H1 (cell line): ENCODE results near the gene MPRIP. TPM values are rescaled to one million over a fixed set of nuclear protein-coding genes. Genes with fewer than 3 reads are reported as not detected.

Experiments used
- CTCF ChIA-PET: fragments of 300-600 bp; sonication (Branson Sonifier 250); formaldehyde crosslinking; loops from one replicate; lab custom pipeline; 2021; ENCODE audit not compliant: partially characterized antibody; lab: Charles Lee
- POLR2A ChIA-PET: fragments of 300-600 bp; sonication (Branson Sonifier 250); formaldehyde crosslinking; loops from one replicate; lab custom pipeline; 2021; ENCODE audit warnings: inconsistent platforms; ENCODE audit not compliant: partially characterized antibody; lab: Charles Lee
- DNase-seq, 2 experiments: peaks; one replicate each; pipeline versions ENCODE4 v3.0.0 to v3.0.0-alpha.2; 2010 to 2022; ENCODE audit warnings: low spot score in 2 of 2, low read depth in 1 of 2, mixed read lengths in 1 of 2
- FAIRE-seq: peaks from 2 replicates; lab custom pipeline; 2011; peaks lifted over from hg19 to GRCh38; lab: Jason Lieb, UNC
- H2AFZ ChIP-seq: 2 replicates; pipeline ENCODE4 v1.8.1; 2012; ENCODE audit warnings: low read length, inconsistent platforms
- H2AK5ac ChIP-seq: 2 replicates; pipeline ENCODE4 v1.6.1; 2013; ENCODE audit warnings: low read depth, low read length
- H2BK120ac ChIP-seq: replicated peaks from 2 replicates; pipeline ENCODE3; 2013; ENCODE audit warnings: low read depth, low read length, inconsistent platforms
- H2BK12ac ChIP-seq: 2 replicates; pipeline ENCODE4 v1.6.1; 2013; ENCODE audit warnings: low read depth, low read length
- H2BK15ac ChIP-seq: 2 replicates; pipeline ENCODE4 v1.6.1; 2013; ENCODE audit warnings: low read length
- H2BK20ac ChIP-seq: 2 replicates; pipeline ENCODE4 v1.6.1; 2013; ENCODE audit warnings: low read length
- H2BK5ac ChIP-seq: 2 replicates; pipeline ENCODE4 v1.6.1; 2013; ENCODE audit warnings: low read depth, low read length
- H3K14ac ChIP-seq: 2 replicates; pipeline ENCODE4 v1.6.1; 2013; ENCODE audit warnings: inconsistent platforms; ENCODE audit not compliant: insufficient read length
- H3K18ac ChIP-seq: 2 replicates; pipeline ENCODE4 v1.6.1; 2013; ENCODE audit warnings: low read length; ENCODE audit errors: extremely low read depth
- H3K23ac ChIP-seq: 2 replicates; pipeline ENCODE4 v1.6.1; 2013; ENCODE audit warnings: inconsistent platforms; ENCODE audit not compliant: insufficient read length
- H3K23me2 ChIP-seq: 2 replicates; pipeline ENCODE4 v1.6.1; 2013; ENCODE audit warnings: low read depth, low read length
- H3K27ac ChIP-seq: 2 replicates; pipeline ENCODE4 v1.6.1; 2011; ENCODE audit warnings: low read depth, low read length, inconsistent platforms
- H3K27me3 ChIP-seq, 4 experiments: replicated peaks in 1 of 4; 1 replicate in 1 of 4; 2 replicates in 3 of 4; pipeline versions ENCODE4 v1.6.1 to v1.8.1; 2011 to 2013; ENCODE audit warnings: low read length in 3 of 4, mild to moderate bottlenecking in 3 of 4, inconsistent platforms in 2 of 4, mixed read lengths in 2 of 4, moderate library complexity in 1 of 4; ENCODE audit not compliant: control insufficient read depth in 3 of 4, insufficient read depth in 3 of 4; ENCODE audit errors: extremely low read depth in 1 of 4
- H3K36me3 ChIP-seq, 4 experiments: 2 replicates each; pipeline versions ENCODE4 v1.6.1 to v1.8.1; 2011 to 2013; ENCODE audit warnings: mild to moderate bottlenecking in 4 of 4, low read length in 3 of 4, moderate library complexity in 2 of 4, control low read depth in 1 of 4, inconsistent platforms in 1 of 4; ENCODE audit not compliant: insufficient read depth in 4 of 4, control insufficient read depth in 2 of 4
- H3K4ac ChIP-seq: replicated peaks from 2 replicates; pipeline ENCODE3; 2013; ENCODE audit warnings: low read length, low read depth, mixed read lengths, inconsistent platforms; ENCODE audit not compliant: insufficient read length
- H3K4me1 ChIP-seq, 4 experiments: replicated peaks in 1 of 4; 1 replicate in 1 of 4; 2 replicates in 3 of 4; pipeline versions ENCODE4 v1.6.1 to v1.8.1; 2011 to 2013; ENCODE audit warnings: low read length in 3 of 4, inconsistent platforms in 2 of 4, mixed read lengths in 1 of 4; ENCODE audit not compliant: insufficient read depth in 4 of 4, control insufficient read depth in 3 of 4
- H3K4me2 ChIP-seq, 2 experiments: 2 replicates each; pipeline versions ENCODE4 v1.6.1 to v1.8.1; 2011 to 2013; ENCODE audit warnings: low read depth in 2 of 2, low read length in 2 of 2, control low read depth in 1 of 2, inconsistent platforms in 1 of 2, mild to moderate bottlenecking in 1 of 2; ENCODE audit not compliant: insufficient read depth in 1 of 2
- H3K4me3 ChIP-seq, 4 experiments: fragments of 200-600, 300-600 bp in 1 of 4; sonication (generic), shearing (Covaris generic), sonication (Bioruptor Twin) in 1 of 4; 2 replicates each; pipeline versions ENCODE4 v1.5.1 to v1.8.1; 2011 to 2016; ENCODE audit warnings: low read length in 4 of 4, low read depth in 3 of 4, control low read depth in 2 of 4, inconsistent platforms in 2 of 4, mild to moderate bottlenecking in 2 of 4, mixed read lengths in 1 of 4, moderate library complexity in 1 of 4; ENCODE audit not compliant: insufficient read depth in 2 of 4; ENCODE audit errors: extremely low read depth in 1 of 4
- H3K56ac ChIP-seq: replicated peaks from 2 replicates; pipeline ENCODE3; 2013; ENCODE audit warnings: low read depth, mild to moderate bottlenecking, mixed read lengths, low read length, inconsistent platforms; ENCODE audit not compliant: insufficient read length
- H3K79me1 ChIP-seq: 2 replicates; pipeline ENCODE4 v1.6.1; 2013; ENCODE audit warnings: low read depth, low read length, control low read depth
- H3K79me2 ChIP-seq, 2 experiments: 2 replicates each; pipeline versions ENCODE4 v1.6.1 to v1.8.1; 2012 to 2013; ENCODE audit warnings: low read length in 2 of 2, mild to moderate bottlenecking in 2 of 2, inconsistent platforms in 1 of 2; ENCODE audit not compliant: insufficient read depth in 2 of 2, control insufficient read depth in 1 of 2
- H3K9ac ChIP-seq, 4 experiments: replicated peaks in 1 of 4; 1 replicate in 1 of 4; 2 replicates in 3 of 4; pipeline versions ENCODE4 v1.6.1 to v1.8.1; 2011 to 2013; ENCODE audit warnings: low read depth in 3 of 4, low read length in 3 of 4, control low read depth in 2 of 4, mild to moderate bottlenecking in 2 of 4, moderate library complexity in 2 of 4, inconsistent platforms in 1 of 4; ENCODE audit errors: extremely low read depth in 1 of 4
- H3K9me3 ChIP-seq, 2 experiments: 2 replicates each; pipeline versions ENCODE4 v1.6.1 to v1.8.1; 2012 to 2013; ENCODE audit warnings: mild to moderate bottlenecking in 2 of 2, moderate library complexity in 2 of 2, control low read depth in 1 of 2, inconsistent platforms in 1 of 2, low read depth in 1 of 2, low read length in 1 of 2, mixed read lengths in 1 of 2; ENCODE audit not compliant: insufficient read depth in 2 of 2
- H4K20me1 ChIP-seq, 2 experiments: replicated peaks in 1 of 2; 2 replicates each; pipeline versions ENCODE3 to v1.8.1; 2011 to 2013; ENCODE audit warnings: inconsistent platforms in 2 of 2, low read length in 2 of 2, mild to moderate bottlenecking in 1 of 2; ENCODE audit not compliant: insufficient read depth in 2 of 2, control insufficient read depth in 1 of 2
- H4K5ac ChIP-seq: 2 replicates; pipeline ENCODE4 v1.6.1; 2013; ENCODE audit warnings: low read length, low read depth, mixed read lengths, inconsistent platforms; ENCODE audit not compliant: insufficient read length
- H4K8ac ChIP-seq: 2 replicates; pipeline ENCODE4 v1.8.0; 2013; ENCODE audit warnings: mild to moderate bottlenecking, moderate library complexity, low read length, inconsistent platforms; ENCODE audit not compliant: insufficient read depth; ENCODE audit errors: extremely low read depth
- H4K91ac ChIP-seq: replicated peaks from 2 replicates; pipeline ENCODE3; 2013; ENCODE audit warnings: low read length, mixed read lengths, inconsistent platforms; ENCODE audit not compliant: insufficient read length
- CBX5 ChIP-seq: fragments of 300-800, 300-1000 bp; sonication (generic); IDR thresholded peaks from 2 replicates; pipeline ENCODE4 v1.7.1; 2016; ENCODE audit warnings: antibody characterized with exemption, low read length, low read depth
- CEBPB ChIP-seq: IDR thresholded peaks from 2 replicates; pipeline ENCODE4 v1.6.1; 2012; ENCODE audit warnings: low read depth, low read length
- CHD2 ChIP-seq: IDR thresholded peaks from 2 replicates; pipeline ENCODE4 v1.6.1; 2012; ENCODE audit warnings: low read length, improper control_type of control experiment
- CTBP2 ChIP-seq: IDR thresholded peaks from 2 replicates; pipeline ENCODE4 v1.7.0; 2011; ENCODE audit warnings: borderline replicate concordance, mild to moderate bottlenecking, moderate library complexity, mixed read lengths, low read length; ENCODE audit not compliant: insufficient read depth, insufficient read length
- EP300 ChIP-seq, 2 experiments: IDR thresholded peaks; 1 replicate in 1 of 2; 2 replicates in 1 of 2; pipeline ENCODE4 v1.6.1; 2011 to 2012; ENCODE audit warnings: low read depth in 2 of 2, low read length in 2 of 2, mild to moderate bottlenecking in 2 of 2, borderline replicate concordance in 1 of 2, inconsistent platforms in 1 of 2, moderate library complexity in 1 of 2
- GTF2F1 ChIP-seq: IDR thresholded peaks from 2 replicates; pipeline ENCODE4 v1.6.1; 2012; ENCODE audit warnings: low read depth, low read length, improper control_type of control experiment, borderline replicate concordance
- HDAC2 ChIP-seq, 2 experiments: fragments of 300-600 bp in 1 of 2; sonication (generic) in 1 of 2; IDR thresholded peaks; 2 replicates each; pipeline ENCODE4 v1.6.1; 2011 to 2012; ENCODE audit warnings: low read depth in 2 of 2, low read length in 2 of 2, mild to moderate bottlenecking in 2 of 2, moderate library complexity in 2 of 2, borderline replicate concordance in 1 of 2, inconsistent platforms in 1 of 2
- JUN ChIP-seq: IDR thresholded peaks from 2 replicates; pipeline ENCODE4 v1.6.1; 2011; ENCODE audit warnings: low read depth, mild to moderate bottlenecking, improper control_type of control experiment, low read length
- POLR2A ChIP-seq, 2 experiments: IDR thresholded peaks; 1 replicate in 1 of 2; 2 replicates in 1 of 2; pipeline ENCODE4 v1.6.1; 2011; ENCODE audit warnings: low read depth in 2 of 2, low read length in 2 of 2, mild to moderate bottlenecking in 2 of 2; ENCODE audit errors: control extremely low read depth in 1 of 2
- RXRA ChIP-seq: IDR thresholded peaks from 2 replicates; pipeline ENCODE4 v1.6.1; 2011; ENCODE audit warnings: low read depth, mild to moderate bottlenecking, low read length, moderate library complexity; ENCODE audit not compliant: insufficient read depth
- SIN3A ChIP-seq, 2 experiments: IDR thresholded peaks in 1 of 2; conservative IDR thresholded peaks in 1 of 2; 2 replicates each; pipeline ENCODE4 v1.6.1; 2011 to 2012; ENCODE audit warnings: low read length in 2 of 2, improper control_type of control experiment in 1 of 2, low read depth in 1 of 2, mild to moderate bottlenecking in 1 of 2
- SUZ12 ChIP-seq: fragments of 200-600 bp; sonication (generic); IDR thresholded peaks from 2 replicates; pipeline ENCODE4 v1.6.1; 2012; ENCODE audit warnings: mild to moderate bottlenecking, inconsistent platforms, low read length, moderate library complexity, mixed read lengths
- TAF7 ChIP-seq: optimal IDR thresholded peaks from 2 replicates; pipeline ENCODE3; 2011; ENCODE audit warnings: low read depth, mild to moderate bottlenecking, inconsistent platforms, low read length, moderate library complexity, borderline replicate concordance
- TBP ChIP-seq: IDR thresholded peaks from 2 replicates; pipeline ENCODE4 v1.6.1; 2011; ENCODE audit warnings: low read depth, low read length, improper control_type of control experiment
- WGBS, 2 experiments: shearing (Covaris generic) in 1 of 2; methylation state at CpG; one replicate each; pipeline versions ENCODE4 v1.1.6 to v1.1.7; 2013 to 2015; ENCODE audit warnings: low lambda C conversion rate in 2 of 2, mixed read lengths in 2 of 2, inconsistent platforms in 1 of 2, low coverage in 1 of 2, missing lambda C conversion rate in 1 of 2; ENCODE audit not compliant: insufficient replicate concordance in 2 of 2, insufficient coverage in 1 of 2, insufficient read length in 1 of 2; ENCODE audit errors: extremely low coverage in 1 of 2, missing lambda C conversion rate in 1 of 2; 5-methylcytosine and 5-hydroxymethylcytosine counted together
- polyA plus RNA-seq, 7 experiments: library from polyadenylated mRNA; depleted of rRNA in 3 of 7; stranded (reverse) in 5 of 7; unstranded in 2 of 7; fragments of >200 nt in 5 of 7; fragments of 200-250 nt in 2 of 7; gene quantifications; 1 replicate in 5 of 7; 2 replicates in 1 of 7; 4 replicates in 1 of 7; pipeline versions ENCODE4 v1.2.1 to v1.2.3, GENCODE V29; 2011 to 2013; ENCODE audit warnings: missing spikeins in 2 of 7, mixed read lengths in 2 of 7
- total RNA-seq: library from RNA; stranded (reverse); fragmentation: NEBNext Ultra II Directional; extraction: Animal tissue kit (Norgen Biotek cat#: 25700); gene quantifications from 2 replicates; pipeline ENCODE4 v1.2.1, GENCODE V29; 2021

MPRIP gene
- total and polyA plus RNA-seq, 2 of the 8 experiments (the other 6 are each of a cell fraction or from before 2014, with no cell fraction given), result 48.6 to 146 TPM

- Histone ChIP-seq H3K27ac (no peak overlapping the region), H4K5ac (no peak overlapping the region), H3K23me2 (no peaks in the 10 kb centered on the region), H3K9me3 (no peaks in the 10 kb centered on the region), H3K18ac (no peak overlapping the region), H3K79me1 (no peaks in the 10 kb centered on the region), H3K4me3 (no peak overlapping the region), H3K4ac (no peak overlapping the region), H4K20me1 (peaks cover 0 to 4% of the 10 kb centered on the region in 2 experiments), H2BK20ac (no peak overlapping the region), H2BK5ac (no peak overlapping the region), H3K23ac (no peak overlapping the region), H3K14ac (no peak overlapping the region), H3K27me3 (no peaks in the 10 kb centered on the region), H3K4me2 (no peak overlapping the region), H2BK15ac (no peak overlapping the region), H2BK12ac (no peak overlapping the region), H2BK120ac (no peak overlapping the region), H2AK5ac (no peak overlapping the region), H3K9ac (no peak overlapping the region), H2AFZ (no peak overlapping the region), H3K36me3 (peaks cover 2 to 15% (median 10%) of the 10 kb centered on the region in 4 experiments; a peak in 5 of 8 replicates), H3K79me2 (no peaks in the 10 kb centered on the region), H4K91ac (no peak overlapping the region), H3K56ac (no peak overlapping the region), H4K8ac (no peak overlapping the region), H3K4me1 (no peaks in the 10 kb centered on the region)
- CTCF ChIA-PET, result interaction anchor here (1.0 to 1.5 kb wide), 3 partner anchors 41 to 192 kb away, joined by 3 to 9 read pairs (median 3); partner anchors contain the start of gene MPRIP
- 88% methylated on average over 4 of the region's 4 CpGs; no CpG with 5 or more reads in 1 of the 2 experiments for WGBS, 2 experiments
- POLR2A ChIA-PET, result interaction anchor here (1.6 kb wide), 1 partner anchor 61 kb away, joined by 3 read pairs; no protein-coding TSS in a partner anchor
- DNase-seq (no peak), FAIRE-seq (no peak)
- TF ChIP-seq RXRA (no peak), POLR2A (IDR thresholded peaks at IDR 0.05; ENCODE audit: control extremely low read depth in 1 of 2, low read depth in 2 of 2, low read length in 2 of 2) (no peak), TBP (no peak), CBX5 (no peak), CHD2 (no peak), GTF2F1 (no peak), SIN3A (conservative IDR thresholded peaks at IDR 0.05 in 1 of 2, IDR thresholded peaks at IDR 0.05 in 1 of 2; ENCODE audit: low read depth in 1 of 2, low read length in 2 of 2) (no peak), JUN (no peak), SUZ12 (no peak), EP300 (IDR thresholded peaks at IDR 0.05; ENCODE audit: borderline replicate concordance in 1 of 2, low read depth in 2 of 2, low read length in 2 of 2) (no peak), CTBP2 (no peak), CEBPB (no peak), HDAC2 (IDR thresholded peaks at IDR 0.05; ENCODE audit: borderline replicate concordance in 1 of 2, low read depth in 2 of 2, low read length in 2 of 2) (no peak), TAF7 (no peak)
Measured at GRCh38 chr17:17183744-17184143, 141.5 kb downstream of the MPRIP start.
